GM12801 (cell line): ENCODE measurements around the gene FBXW12.

ENCODE experiments used
- TF ChIP-seq, protein P1 (sequence below): IDR thresholded peaks from one replicate; pipeline ENCODE4 v1.5.1; 2011; ENCODE audit warnings: control low read depth; ENCODE audit not compliant: insufficient read length; ENCODE audit errors: extremely low read depth

The FBXW12 gene

DNA sequence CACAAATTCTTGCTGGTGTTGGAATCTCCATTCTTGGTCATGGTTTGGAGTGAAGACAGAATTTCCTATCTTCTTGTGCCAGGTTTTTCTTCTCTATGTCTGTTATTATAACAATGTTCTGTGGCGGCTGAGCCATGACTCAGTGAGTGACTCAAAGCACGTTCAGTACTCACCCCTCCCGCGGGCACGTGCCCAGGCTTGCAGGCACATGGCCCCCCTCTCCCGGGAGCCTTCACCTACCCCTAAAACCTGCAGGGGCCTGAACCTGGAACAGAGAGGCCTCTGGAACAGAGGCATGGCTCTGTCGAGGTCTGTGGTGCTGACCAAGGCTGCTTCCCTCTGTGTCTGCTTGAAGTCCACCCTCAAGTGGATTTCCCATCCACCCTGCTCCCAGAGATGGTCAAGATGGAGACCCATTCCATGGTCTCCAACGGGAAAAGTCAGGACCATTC lies 30.3 kb downstream of the FBXW12 start:
- TF ChIP-seq, protein P1, sequence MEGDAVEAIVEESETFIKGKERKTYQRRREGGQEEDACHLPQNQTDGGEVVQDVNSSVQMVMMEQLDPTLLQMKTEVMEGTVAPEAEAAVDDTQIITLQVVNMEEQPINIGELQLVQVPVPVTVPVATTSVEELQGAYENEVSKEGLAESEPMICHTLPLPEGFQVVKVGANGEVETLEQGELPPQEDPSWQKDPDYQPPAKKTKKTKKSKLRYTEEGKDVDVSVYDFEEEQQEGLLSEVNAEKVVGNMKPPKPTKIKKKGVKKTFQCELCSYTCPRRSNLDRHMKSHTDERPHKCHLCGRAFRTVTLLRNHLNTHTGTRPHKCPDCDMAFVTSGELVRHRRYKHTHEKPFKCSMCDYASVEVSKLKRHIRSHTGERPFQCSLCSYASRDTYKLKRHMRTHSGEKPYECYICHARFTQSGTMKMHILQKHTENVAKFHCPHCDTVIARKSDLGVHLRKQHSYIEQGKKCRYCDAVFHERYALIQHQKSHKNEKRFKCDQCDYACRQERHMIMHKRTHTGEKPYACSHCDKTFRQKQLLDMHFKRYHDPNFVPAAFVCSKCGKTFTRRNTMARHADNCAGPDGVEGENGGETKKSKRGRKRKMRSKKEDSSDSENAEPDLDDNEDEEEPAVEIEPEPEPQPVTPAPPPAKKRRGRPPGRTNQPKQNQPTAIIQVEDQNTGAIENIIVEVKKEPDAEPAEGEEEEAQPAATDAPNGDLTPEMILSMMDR, result no peak

DNA sequence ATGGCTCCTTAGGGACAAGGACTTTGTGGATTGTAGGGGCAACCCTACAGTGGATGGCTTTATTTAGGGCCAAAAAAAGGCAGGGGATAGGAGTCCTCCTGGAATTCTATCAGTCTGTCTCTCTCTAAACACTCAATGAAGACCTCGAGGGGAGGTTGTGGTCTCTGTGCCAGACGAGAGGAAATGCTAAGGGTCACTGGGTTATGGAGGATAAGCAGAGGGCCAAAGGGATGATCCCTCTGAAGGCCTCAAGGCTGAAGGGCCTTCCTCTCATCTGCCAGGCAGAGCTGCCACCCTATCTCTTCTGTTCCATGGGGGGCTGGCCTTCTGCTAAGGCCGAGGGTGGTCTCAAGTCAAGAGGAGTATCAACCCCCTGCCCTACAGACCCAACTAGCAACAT lies 30.9 kb downstream of the FBXW12 start:
- TF ChIP-seq, protein P1, result no peak

DNA sequence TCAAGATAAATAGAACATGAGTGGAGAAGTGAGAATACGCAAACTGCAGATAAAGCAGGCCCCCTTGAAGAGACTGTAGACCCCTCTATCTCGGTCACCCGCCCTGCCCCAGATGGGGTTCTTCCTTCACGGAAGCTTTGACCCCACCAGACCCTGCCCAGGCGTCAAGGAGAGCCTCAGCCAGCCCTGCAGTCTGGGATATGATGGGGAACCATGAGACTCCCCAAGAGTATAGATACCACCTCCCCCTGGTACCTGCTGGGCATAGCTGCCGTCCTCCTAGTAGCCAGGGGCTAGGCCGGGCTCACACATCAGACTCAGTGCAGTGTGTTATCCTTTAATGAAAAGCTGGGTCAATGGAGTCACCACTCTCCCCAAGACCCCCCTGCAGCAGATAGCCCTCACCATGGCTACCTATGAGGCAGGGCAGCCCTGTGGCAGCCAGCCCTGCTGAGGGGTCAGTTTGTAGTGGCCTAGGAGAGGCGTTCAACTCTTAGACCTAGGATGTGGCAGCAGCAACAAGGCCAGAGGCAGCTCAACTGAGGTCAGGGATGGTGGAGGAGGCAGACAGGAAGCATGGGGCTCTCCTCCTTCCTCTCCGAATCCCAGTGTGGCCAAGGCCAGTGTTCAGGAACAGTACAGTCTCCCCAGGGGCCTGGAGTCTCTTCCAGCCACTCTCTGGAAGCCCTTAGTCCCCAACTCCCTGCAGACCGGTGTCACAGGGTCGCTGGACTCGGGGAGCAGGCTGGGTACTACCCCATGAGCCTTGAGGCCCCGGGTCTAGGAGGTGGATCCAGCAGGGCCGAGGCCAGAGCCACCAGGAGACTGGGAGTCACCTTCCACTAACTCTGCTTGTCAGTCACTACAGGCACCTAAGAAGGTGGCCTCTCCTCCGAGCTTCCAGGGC lies 31.8 kb downstream of the FBXW12 start:
- TF ChIP-seq, protein P1, result no peak

DNA sequence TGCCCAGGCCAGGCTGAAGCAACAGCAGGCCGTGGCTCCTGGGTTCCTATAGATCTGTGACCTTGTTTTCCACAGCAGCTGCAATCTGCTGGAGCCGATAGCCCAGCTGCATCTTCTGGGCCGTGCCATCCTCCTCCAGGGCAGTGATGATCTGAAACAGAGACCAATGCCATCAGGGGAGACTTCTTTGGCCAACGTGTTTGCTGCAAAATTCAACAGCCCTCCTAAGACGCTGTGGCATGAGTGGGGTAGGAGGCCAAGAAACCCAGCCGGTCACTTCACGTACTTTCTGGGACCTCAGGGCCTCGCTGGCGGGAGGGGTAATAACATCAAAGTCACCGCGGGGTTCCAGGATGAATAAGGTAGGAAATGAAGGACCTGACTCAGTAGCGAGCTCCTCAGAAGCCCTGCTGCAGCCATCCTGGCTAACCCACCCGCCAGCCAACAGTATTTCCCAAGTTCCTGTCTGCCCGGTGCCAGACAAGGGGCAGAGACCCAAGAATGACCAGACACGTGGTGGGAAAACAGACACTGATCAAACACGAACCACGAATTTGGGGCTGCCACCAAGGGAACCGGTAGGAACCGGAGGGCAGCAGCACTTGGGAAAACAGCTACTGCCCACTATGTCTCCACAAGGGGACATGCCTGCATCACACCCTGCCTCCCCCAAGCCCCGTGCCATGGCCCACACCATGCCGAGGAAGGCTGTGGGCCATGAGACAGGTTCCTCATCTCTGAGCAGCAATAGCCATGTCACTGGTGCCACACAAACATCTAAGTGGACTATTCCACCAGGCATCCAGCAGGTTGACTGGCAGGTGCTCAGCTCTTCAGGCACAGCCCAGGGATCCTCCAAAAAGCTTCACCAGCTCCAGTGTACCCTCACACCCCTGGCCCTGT lies 32.7 kb downstream of the FBXW12 start:
- TF ChIP-seq, protein P1, result no peak

DNA sequence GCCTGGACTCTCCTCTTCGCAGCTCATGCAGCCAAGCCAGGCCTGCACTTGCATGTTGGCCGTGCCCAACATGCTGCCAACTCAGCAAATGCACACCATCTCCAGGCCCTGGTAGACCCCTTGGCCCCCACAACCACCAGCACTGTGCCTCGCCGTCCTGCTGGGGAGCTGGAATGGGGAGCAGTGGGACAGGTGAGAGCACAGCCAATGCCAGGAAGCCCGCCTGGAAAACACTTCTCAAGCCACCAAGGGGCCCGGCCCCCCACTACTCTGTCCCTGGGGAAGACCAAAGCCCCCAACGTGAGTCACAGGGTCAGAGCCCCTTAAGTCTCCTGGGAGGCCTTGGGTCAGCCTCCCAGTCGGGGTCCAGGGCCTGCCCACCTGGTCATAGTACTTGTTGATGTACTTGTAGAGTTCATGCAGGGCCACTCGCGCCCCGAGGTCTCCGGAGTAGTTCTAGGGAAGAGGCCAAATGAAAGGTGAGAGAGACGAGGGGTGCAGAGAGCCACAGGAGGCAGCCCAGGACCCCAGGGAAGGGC lies 33.4 kb downstream of the FBXW12 start:
- TF ChIP-seq, protein P1, result no peak

DNA sequence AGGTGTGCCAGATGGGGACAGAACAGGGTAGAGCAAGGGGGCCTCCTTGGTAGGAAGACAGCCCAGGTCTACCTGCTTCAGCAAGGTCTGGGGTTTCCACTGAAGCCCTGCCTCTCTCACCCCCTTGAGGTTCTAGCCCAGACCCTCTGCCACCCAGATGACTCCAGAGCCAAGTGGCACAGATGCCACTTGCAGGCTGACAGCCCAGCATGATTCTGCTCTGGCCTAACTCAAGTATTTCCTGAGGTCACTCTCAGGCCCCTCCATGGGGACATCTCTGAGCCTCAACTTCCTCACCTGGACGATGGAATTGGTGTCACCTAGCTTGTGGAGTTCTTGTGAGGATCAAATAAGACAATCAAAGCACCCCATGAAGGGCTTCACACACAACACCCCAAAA lies 34.0 kb downstream of the FBXW12 start:
- TF ChIP-seq, protein P1, result no peak
